IMR-90 (cell line): ENCODE data around the gene MIR17HG.

Experiments used
- BHLHE40 ChIP-seq: fragments of 150-350 bp; IDR thresholded peaks from 2 replicates; pipeline ENCODE4 v1.6.1; 2016; ENCODE audit warnings: mild to moderate bottlenecking, low read depth, low read length
- CEBPB ChIP-seq: IDR thresholded peaks from 2 replicates; pipeline ENCODE4 v1.6.1; 2012; ENCODE audit warnings: low read depth, low read length, improper control_type of control experiment
- CTCF ChIP-seq: conservative IDR thresholded peaks from 2 replicates; pipeline ENCODE4 v1.5.1; 2012; ENCODE audit warnings: mild to moderate bottlenecking, low read depth, low read length, improper control_type of control experiment
- ELK1 ChIP-seq: fragments of 150-350 bp; IDR thresholded peaks from 2 replicates; pipeline ENCODE4 v1.6.1; 2016; ENCODE audit warnings: low read depth, mild to moderate bottlenecking, low read length, moderate library complexity, borderline replicate concordance
- FOS ChIP-seq: fragments of 150-350 bp; IDR thresholded peaks from 2 replicates; pipeline ENCODE4 v1.6.1; 2016; ENCODE audit warnings: low read depth, low read length
- MAFK ChIP-seq: IDR thresholded peaks from 2 replicates; pipeline ENCODE4 v1.6.1; 2012; ENCODE audit warnings: low read depth, low read length, improper control_type of control experiment
- POLR2A ChIP-seq: IDR thresholded peaks from 2 replicates; pipeline ENCODE4 v1.6.1; 2012; ENCODE audit warnings: mild to moderate bottlenecking, low read depth, low read length
- RAD21 ChIP-seq: IDR thresholded peaks from 2 replicates; pipeline ENCODE4 v1.6.1; 2012; ENCODE audit warnings: low read length, improper control_type of control experiment
- SMC3 ChIP-seq: fragments of 150-350 bp; IDR thresholded peaks from 2 replicates; pipeline ENCODE4 v1.6.1; 2016; ENCODE audit warnings: low read depth, mild to moderate bottlenecking, antibody characterized with exemption, low read length, moderate library complexity

- TF ChIP-seq CTCF (no peak), POLR2A (no peak), FOS (no peak), SMC3 (no peak), MAFK (no peak), ELK1 (no peak), BHLHE40 (no peak), RAD21 (no peak), CEBPB (no peak)
These were observed 41.8 kb upstream of the MIR17HG start for GRCh38 chr13:91305652-91306051.
